T47D (cell line): ENCODE data around the gene SLC25A21.
"Not testable (repeated sequence)": the region's sequence is repeated elsewhere in the genome, so short reads cannot be mapped to it uniquely, and the experiment has no call there.

Source experiments
- DNase-seq, 2 experiments: peaks; one replicate each; pipeline versions ENCODE4 v3.0.0 to v3.0.0-alpha.2; 2011 to 2012; ENCODE audit warnings: low read depth in 1 of 2, low spot score in 1 of 2
- JUND ChIP-seq: IDR thresholded peaks from 2 replicates; pipeline ENCODE4 v1.6.1; 2012; ENCODE audit warnings: low read depth
- in situ Hi-C: cut with HindIII; loops from 2 replicates; pipeline ENCODE4 v1.10.0; 2016; ENCODE audit warnings: low sequenced_read_pairs, low pct_unique_long_range_greater_than_20kb

SLC25A21 gene

GRCh38 chr14:37197421-37198272 lies 25.2 kb upstream of the SLC25A21 start, which contains the start of gene MIPOL1:
MIPOL1 (plus strand) TSS chr14:37197937; CDS start chr14:37247889, 49,952 bp downstream.
- in situ Hi-C loops: no loop called here
- DNase-seq: peak; percentile 93 to 97
- no peak for TF ChIP-seq JUND

DNA sequence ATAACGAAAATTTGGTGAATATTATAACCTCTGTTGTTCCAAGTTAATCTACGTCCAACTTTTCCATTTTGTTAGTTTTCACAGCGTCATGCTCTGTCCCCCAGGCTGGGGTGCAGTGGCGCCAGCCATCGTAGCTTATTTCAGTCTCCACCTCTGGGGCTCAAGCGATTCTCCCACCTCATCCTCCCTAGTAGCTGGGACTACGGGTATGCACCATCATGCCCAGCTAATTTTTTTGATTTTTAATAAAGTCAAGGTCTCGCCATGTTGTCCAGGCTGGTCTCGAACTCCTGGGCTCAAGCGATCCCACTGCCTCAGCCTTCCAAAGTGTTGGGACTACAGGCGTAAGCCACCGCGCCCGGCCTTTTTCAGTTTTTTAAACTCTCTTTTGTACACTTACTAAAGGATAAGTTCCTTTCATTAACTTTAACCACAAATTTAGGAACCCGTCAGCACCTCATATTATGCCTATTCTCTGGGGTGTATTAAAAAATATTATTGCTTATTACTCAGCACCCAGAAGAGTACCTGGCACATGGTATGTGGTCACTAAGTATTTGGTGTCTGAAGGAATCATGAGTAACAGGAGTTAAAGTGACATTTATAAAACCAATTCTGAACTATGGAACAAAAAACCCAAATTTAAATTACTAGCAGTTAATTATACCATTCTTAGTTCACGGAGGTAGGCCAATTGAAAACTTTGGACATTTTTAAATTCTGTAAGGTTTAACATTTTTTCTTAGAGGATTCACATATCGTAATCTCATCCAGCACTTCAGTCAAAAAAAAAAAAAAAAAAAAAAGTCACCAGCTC lies 24.4 kb upstream of the SLC25A21 start:
- DNase-seq: no peak
- no peak for TF ChIP-seq JUND
- in situ Hi-C loops: no loop called here

- DNase-seq: peak in 1 of 2 experiments; percentile 25
- TF ChIP-seq JUND: no peak
- in situ Hi-C loops: no loop called here
These were observed 22.9 kb upstream of the SLC25A21 start for GRCh38 chr14:37195327-37195726.

GRCh38 chr14:37194698-37195097 lies 22.3 kb upstream of the SLC25A21 start:
- TF ChIP-seq JUND: no peak
- in situ Hi-C loops: no loop called here

DNA sequence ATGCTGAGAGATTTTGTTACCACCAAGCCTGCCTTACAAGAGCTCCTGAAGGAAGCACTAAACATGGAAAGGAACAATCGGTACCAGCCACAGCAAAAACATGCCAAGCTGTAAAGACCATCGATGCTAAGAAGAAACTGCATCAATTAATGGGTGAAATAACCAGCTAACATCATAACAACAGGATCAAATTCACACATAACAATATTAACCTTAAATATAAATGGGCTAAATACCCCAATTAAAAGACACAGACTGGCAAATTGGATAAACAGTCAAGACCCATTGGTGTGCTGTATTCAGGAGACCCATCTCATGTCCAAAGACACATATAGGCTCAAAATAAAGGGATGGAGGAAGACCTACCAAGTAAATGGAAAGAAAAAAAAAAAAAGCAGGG lies 17.3 kb upstream of the SLC25A21 start:
- DNase-seq, in situ Hi-C loops: not testable (repeated sequence)

More at GRCh38 chr14:37194698-37195097, 22.3 kb upstream of the SLC25A21 start:
- no peak for DNase-seq

GRCh38 chr14:37187840-37188577 lies 15.6 kb upstream of the SLC25A21 start:
- DNase-seq, in situ Hi-C loops: not testable (repeated sequence)

- DNase-seq: no peak
- in situ Hi-C loops: no loop called here
- no peak for TF ChIP-seq JUND
These were observed 14.9 kb upstream of the SLC25A21 start for GRCh38 chr14:37187294-37187693.

GRCh38 chr14:37186865-37187264 lies 14.5 kb upstream of the SLC25A21 start:
- DNase-seq: no peak
- TF ChIP-seq JUND: no peak
- in situ Hi-C loops: no loop called here

- in situ Hi-C loops: no loop called here
- no peak for TF ChIP-seq JUND
- no peak for DNase-seq
These were observed 13.3 kb upstream of the SLC25A21 start for GRCh38 chr14:37185670-37186069.

GRCh38 chr14:37184520-37184919 lies 12.1 kb upstream of the SLC25A21 start:
- in situ Hi-C loops, DNase-seq: not testable (repeated sequence)

DNA sequence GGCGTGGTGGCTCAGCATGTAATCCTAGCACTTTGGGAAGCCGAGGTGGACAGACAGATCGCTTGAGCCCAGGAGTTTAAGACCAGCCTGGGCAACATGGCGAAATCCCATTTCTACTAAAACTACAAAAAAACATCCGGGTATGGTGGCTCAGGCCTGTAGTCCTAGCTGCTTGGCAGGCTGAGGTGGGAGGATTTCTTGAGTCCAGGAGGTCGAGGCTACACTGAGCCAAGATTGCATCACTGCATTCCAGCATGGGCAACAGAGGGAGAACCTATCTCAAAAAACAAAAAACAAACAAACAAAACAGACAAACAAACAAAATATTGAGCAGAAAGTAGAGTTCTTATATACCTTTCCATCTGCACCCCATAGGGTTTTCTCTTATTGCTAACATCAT lies 9.0 kb upstream of the SLC25A21 start:
- in situ Hi-C loops: no loop called here
- no peak for TF ChIP-seq JUND

DNA sequence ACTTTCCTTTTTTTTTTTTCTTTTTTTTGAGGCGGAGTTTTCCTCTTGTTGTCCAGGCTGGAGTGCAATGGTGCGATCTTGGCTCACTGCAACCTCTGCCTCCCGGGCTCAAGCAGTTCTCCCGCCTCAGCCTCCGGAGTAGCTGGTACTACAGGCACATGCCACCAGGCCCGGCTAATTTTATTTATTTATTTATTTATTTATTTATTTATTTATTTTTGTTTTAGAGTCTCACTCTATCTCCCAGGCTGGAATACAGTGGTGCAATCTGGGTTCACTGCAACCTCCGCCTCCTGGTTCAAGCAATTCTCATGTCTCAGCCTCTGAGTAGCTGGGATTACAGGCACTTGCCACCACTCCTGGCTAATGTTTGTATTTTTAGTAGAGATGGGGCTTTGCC lies 8.5 kb upstream of the SLC25A21 start:
- DNase-seq, in situ Hi-C loops: not testable (repeated sequence)

More for the DNA sequence above, 9.0 kb upstream of the SLC25A21 start:
- no peak for DNase-seq
